Gastroesophageal sphincter (tissue), 3 donors: ENCODE results near the gene MKNK2.

Experiments
- CTCF ChIP-seq, 4 experiments: fragments of 200-600 bp in 2 of 4; fragments of 450-650 bp in 2 of 4; sonication (generic) in 1 of 4; IDR thresholded peaks; one replicate each; pipeline ENCODE4 v1.5.1; 2017 to 2019; ENCODE audit warnings: antibody characterized with exemption in 4 of 4, mild to moderate bottlenecking in 2 of 4, moderate library complexity in 2 of 4
- EP300 ChIP-seq: sonication (generic); formaldehyde crosslinking; IDR thresholded peaks from one replicate; pipeline ENCODE4 v1.6.1; 2017; ENCODE audit warnings: antibody characterized with exemption, mild to moderate bottlenecking
- POLR2AphosphoS5 ChIP-seq: sonication (generic); formaldehyde crosslinking; IDR thresholded peaks from one replicate; pipeline ENCODE4 v1.6.1; 2017; ENCODE audit warnings: antibody characterized with exemption

GRCh38 chr19:2072757-2073551, 21.9 kb upstream of the MKNK2 start:
- TF ChIP-seq CTCF (IDR thresholded peaks at IDR 0.05) (no peak), POLR2AphosphoS5 (no peak), EP300 (no peak)
